ENCODE measurements around the gene GPC5.

DNA sequence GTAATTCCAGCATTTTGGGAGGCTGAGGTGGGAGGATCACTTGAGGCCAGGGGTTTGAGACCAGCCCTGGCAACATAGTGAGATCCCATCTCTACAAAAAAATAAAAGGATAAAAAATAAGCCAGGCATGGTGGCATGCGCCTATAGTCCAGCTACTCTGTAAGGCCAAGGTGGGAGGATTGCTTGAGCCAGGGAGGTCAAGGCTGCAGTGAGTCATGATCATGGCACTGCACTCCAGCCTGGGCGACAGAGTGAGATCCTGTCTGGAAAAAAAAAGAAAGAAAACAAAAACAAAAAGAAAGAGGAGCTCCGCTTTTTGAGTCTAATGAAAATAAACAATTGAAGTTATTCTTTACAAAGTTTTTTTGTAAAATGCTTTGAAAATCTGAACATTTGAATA is 326.2 kb downstream of the GPC5 start:
- TF ChIP-seq YY1 (IDR thresholded peaks at IDR 0.05; ENCODE audit: insufficient read depth, insufficient read length) (no peak), SUZ12 (IDR thresholded peaks at IDR 0.05; ENCODE audit: extremely low read depth, insufficient read depth, insufficient read length) (no peak)
